Peyer's patch (tissue), 4 donors: ENCODE data around the gene TMEM140.

ENCODE experiments used
- CTCF ChIP-seq, 6 experiments: fragments of 450-650 bp in 4 of 6; fragments of 200-600 bp in 2 of 6; sonication (generic) in 1 of 6; IDR thresholded peaks; one replicate each; pipeline ENCODE4 v1.5.1; 2017 to 2019; ENCODE audit warnings: antibody characterized with exemption in 6 of 6, mild to moderate bottlenecking in 3 of 6, moderate library complexity in 1 of 6
- POLR2A ChIP-seq, 2 donors: fragments of 450-650 bp; IDR thresholded peaks; one replicate each; pipeline ENCODE4 v1.5.1; 2017; ENCODE audit warnings: antibody characterized with exemption in 2 of 2, mild to moderate bottlenecking in 2 of 2, moderate library complexity in 2 of 2

GRCh38 chr7:135109976-135110375 lies 37.9 kb upstream of the TMEM140 start:
- TF ChIP-seq CTCF (IDR thresholded peaks at IDR 0.05) (no peak), POLR2A (IDR thresholded peaks at IDR 0.05) (no peak)
